GM12878 (cell line): ENCODE data around the gene GPR151. TPM values are rescaled to one million over a fixed set of nuclear protein-coding genes. Genes with fewer than 3 reads are reported as not detected.

Source experiments
- ATAC-seq: fragments of 200-7000 bp; cut with Tn5 transposase; 3 replicates; pipeline ENCODE4 v1.9.1; 2020; ENCODE audit warnings: mild to moderate bottlenecking, moderate library complexity
- BruUV-seq: library from RNA; stranded (reverse); fragments of 400-500 nt; replicated peaks from 2 replicates; lab custom pipeline; 2021; lab: Mats Ljungman, UMichigan
- CTCF ChIA-PET: fragments of 300-600 bp; sonication (Branson Sonifier 250); formaldehyde crosslinking; extraction: SDS; loops from one replicate; lab custom pipeline; 2021; ENCODE audit warnings: inconsistent platforms; lab: Yijun Ruan, JAX
- POLR2A ChIA-PET: fragments of 350-600 bp; formaldehyde crosslinking; extraction: SDS; loops from one replicate; lab custom pipeline; 2021; ENCODE audit warnings: inconsistent platforms; lab: Charles Lee
- RAD21 ChIA-PET: fragments of 300-600 bp; sonication (Branson Sonifier 250); formaldehyde crosslinking; loops from one replicate; lab custom pipeline; 2023; ENCODE audit warnings: antibody characterized with exemption; ENCODE audit not compliant: unreplicated experiment; lab: Charles Lee
- SMC1A ChIA-PET: fragments of 300-600 bp; sonication (Branson Sonifier 250); formaldehyde crosslinking; loops from one replicate; lab custom pipeline; 2023; ENCODE audit not compliant: unreplicated experiment, uncharacterized antibody; lab: Charles Lee
- DNase-seq: peaks from one replicate; pipeline ENCODE4 v3.0.0-alpha.2; 2011; ENCODE audit warnings: low read depth, low spot score
- FAIRE-seq: peaks from 3 replicates; lab custom pipeline; 2011; peaks lifted over from hg19 to GRCh38; lab: Jason Lieb, UNC
- H2AFZ ChIP-seq: 2 replicates; pipeline ENCODE4 v1.6.0; 2011; ENCODE audit warnings: low read depth, low read length, control low read depth; ENCODE audit not compliant: control insufficient read depth
- H3K27ac ChIP-seq: 2 replicates; pipeline ENCODE4 v1.5.1; 2011; ENCODE audit warnings: control low read depth; ENCODE audit not compliant: control insufficient read depth, insufficient read depth
- H3K27me3 ChIP-seq, 2 experiments: replicated peaks in 1 of 2; 2 replicates each; pipeline versions ENCODE4 v1.6.0 to v1.6.1; 2011; ENCODE audit warnings: low read length in 1 of 2; ENCODE audit not compliant: control insufficient read depth in 2 of 2, insufficient read depth in 2 of 2
- H3K36me3 ChIP-seq, 2 experiments: 2 replicates each; pipeline ENCODE4 v1.5.1; 2011; ENCODE audit warnings: low read length in 1 of 2; ENCODE audit not compliant: control insufficient read depth in 2 of 2, insufficient read depth in 2 of 2
- H3K4me1 ChIP-seq: 2 replicates; pipeline ENCODE4 v1.6.1; 2011; ENCODE audit warnings: mild to moderate bottlenecking, low read length, moderate library complexity, mixed read lengths; ENCODE audit not compliant: control insufficient read depth, insufficient read depth
- H3K4me2 ChIP-seq: 2 replicates; pipeline ENCODE4 v1.6.0; 2011; ENCODE audit warnings: control low read depth; ENCODE audit not compliant: control insufficient read depth, insufficient read depth
- H3K4me3 ChIP-seq: fragments of 200-600 bp; sonication (generic); 2 replicates; pipeline ENCODE4 v1.5.1; 2016
- H3K79me2 ChIP-seq: 2 replicates; pipeline ENCODE4 v1.6.0; 2011; ENCODE audit warnings: low read length; ENCODE audit not compliant: control insufficient read depth, insufficient read depth
- H3K9ac ChIP-seq: 2 replicates; pipeline ENCODE4 v1.8.0; 2011; ENCODE audit warnings: low read length, control low read depth, mixed read lengths; ENCODE audit not compliant: control insufficient read depth, insufficient read depth
- H3K9me3 ChIP-seq: replicated peaks from 3 replicates; pipeline ENCODE4 v1.5.1; 2011; ENCODE audit warnings: mild to moderate bottlenecking, low read length; ENCODE audit not compliant: control insufficient read depth, insufficient read depth
- H4K20me1 ChIP-seq: 2 replicates; pipeline ENCODE4 v1.6.0; 2011; ENCODE audit not compliant: control insufficient read depth, insufficient read depth
- CBX3 ChIP-seq: fragments of 200-600 bp; sonication (generic); IDR thresholded peaks from 2 replicates; pipeline ENCODE4 v1.6.1; 2016; ENCODE audit warnings: low read depth, borderline replicate concordance
- CREM ChIP-seq: IDR thresholded peaks from 2 replicates; pipeline ENCODE4 v1.6.1; 2014; ENCODE audit warnings: antibody characterized with exemption, low read depth
- EED ChIP-seq: sonication (generic); IDR thresholded peaks from 2 replicates; pipeline ENCODE4 v1.6.1; 2016; ENCODE audit warnings: antibody characterized with exemption, low read depth
- HDAC6 ChIP-seq: fragments of 200-600 bp; sonication (generic); IDR thresholded peaks from one replicate; pipeline ENCODE4 v1.8.0; 2017; ENCODE audit warnings: antibody characterized with exemption; ENCODE audit not compliant: unreplicated experiment
- IRF3 ChIP-seq: fragments of 450-650 bp; IDR thresholded peaks from 2 replicates; pipeline ENCODE4 v1.6.1; 2014; ENCODE audit warnings: mild to moderate bottlenecking
- NFYA ChIP-seq: IDR thresholded peaks from 2 replicates; pipeline ENCODE4 v1.6.1; 2011; ENCODE audit warnings: low read depth, mild to moderate bottlenecking, low read length, improper control_type of control experiment, borderline replicate concordance
- NR2C2 ChIP-seq: IDR thresholded peaks from 2 replicates; pipeline ENCODE4 v1.6.1; 2011; ENCODE audit warnings: borderline replicate concordance, low read depth; ENCODE audit not compliant: control insufficient read depth, insufficient read length
- PBX3 ChIP-seq: IDR thresholded peaks from 2 replicates; pipeline ENCODE4 v1.6.1; 2011; ENCODE audit warnings: mild to moderate bottlenecking, low read depth, low read length, moderate library complexity; ENCODE audit not compliant: insufficient replicate concordance
- YY1 ChIP-seq: IDR thresholded peaks from 2 replicates; pipeline ENCODE4 v1.6.1; 2011; ENCODE audit warnings: low read depth, mild to moderate bottlenecking, low read length
- ZNF217 ChIP-seq: fragments of 450-650 bp; IDR thresholded peaks from 2 replicates; pipeline ENCODE4 v1.6.1; 2017; ENCODE audit warnings: antibody characterized with exemption, mild to moderate bottlenecking
- ZNF384 ChIP-seq: IDR thresholded peaks from 2 replicates; pipeline ENCODE4 v1.6.1; 2012; ENCODE audit warnings: low read depth, mild to moderate bottlenecking, low read length, improper control_type of control experiment, borderline replicate concordance
- in situ Hi-C: fragments of 300-500 bp; cut with MboI; formaldehyde crosslinking; loops from 9 replicates; pipeline ENCODE4 v1.14.3; 2018; ENCODE audit warnings: mixed read lengths
- intact Hi-C: fragments of 100-400 bp; cut with micrococcal nuclease; formaldehyde crosslinking; loops from one replicate; pipeline ENCODE4 v1.14.2; 2022; ENCODE audit not compliant: unreplicated experiment
- polyA plus RNA-seq, 11 experiments: library from polyadenylated mRNA; depleted of rRNA in 4 of 11; unstranded in 6 of 11; stranded (reverse) in 5 of 11; fragments of >200 nt; fragmentation: Nextera tagmentation in 4 of 11; fragmentation: Illumina TruSeq in 1 of 11; extraction: Ambion mirVana in 4 of 11; extraction: Trizol in 1 of 11; gene quantifications; 1 replicate in 1 of 11; 2 replicates in 10 of 11; pipeline versions ENCODE4 v1.2.1 to v1.2.3, GENCODE V29; 2011 to 2016; ENCODE audit warnings: inconsistent platforms in 2 of 11, missing spikeins in 2 of 11, low read depth in 1 of 11
- total RNA-seq, 4 experiments: library from RNA; depleted of rRNA in 3 of 4; stranded (reverse); fragments of >200 nt in 3 of 4; fragmentation: Illumina TruSeq in 1 of 4; extraction: Trizol in 1 of 4; gene quantifications; 2 replicates each; pipeline versions ENCODE4 v1.2.1 to v1.2.3, GENCODE V29; 2013 to 2021

Gene GPR151
- total and polyA plus RNA-seq, 10 of the 15 experiments (the other 5 are each of a cell fraction or from before 2014, with no cell fraction given), result 0.11 TPM; not detected in 9

- TF ChIP-seq PBX3 (no peak), NR2C2 (no peak), ZNF217 (no peak), HDAC6 (no peak)
These were observed 25.7 kb downstream of the GPR151 start (continued) for GRCh38 chr5:146490089-146490843.

GRCh38 chr5:146484714-146485391 lies 31.1 kb downstream of the GPR151 start:
- no peaks in the 10 kb centered on the region for H3K27me3 ChIP-seq
- no peak for TF ChIP-seq EED
- no peak for TF ChIP-seq CBX3
- no peak for TF ChIP-seq IRF3
- TF ChIP-seq YY1, result no peak
- no peak for TF ChIP-seq CREM
- TF ChIP-seq NFYA, result no peak
- TF ChIP-seq ZNF384, result no peak
- H3K4me1 ChIP-seq, result no peaks in the 10 kb centered on the region
- ATAC-seq (no peak), DNase-seq (no peak), FAIRE-seq (no peak)
- H2AFZ ChIP-seq, result no peak overlapping the region
- H3K4me2 ChIP-seq, result no peak overlapping the region
- in situ Hi-C loops, result no loop called here
- H3K27ac ChIP-seq, result no peak overlapping the region
- no peaks in the 10 kb centered on the region for H3K9me3 ChIP-seq
- peaks cover 1 to 17% of the 10 kb centered on the region in 2 experiments; a peak in 3 of 4 replicates for H3K36me3 ChIP-seq
- RAD21 ChIA-PET, result no interaction called here
- SMC1A ChIA-PET, result no interaction called here
- POLR2A ChIA-PET, result no interaction called here
- no peak overlapping the region for H3K4me3 ChIP-seq
- no peaks in the 10 kb centered on the region for H4K20me1 ChIP-seq
- CTCF ChIA-PET, result no interaction called here
- BruUV-seq, result no TSS peak
- H3K79me2 ChIP-seq, result no peaks in the 10 kb centered on the region
- intact Hi-C loops, result no loop called here
- no peak overlapping the region for H3K9ac ChIP-seq
